RKO (cell line): ENCODE results near the gene MAU2.
"Not testable (repeated sequence)": the region's sequence is repeated elsewhere in the genome, so short reads cannot be mapped to it uniquely, and the experiment has no call there.

Source experiments
- DNase-seq: peaks from one replicate; pipeline ENCODE4 v3.0.0-alpha.2; 2016; ENCODE audit warnings: low spot score

MAU2 gene

GRCh38 chr19:19385131-19385895 lies 64.7 kb downstream of the MAU2 start:
- DNase-seq = peak; percentile 99

GRCh38 chr19:19385896-19386869 lies 65.6 kb downstream of the MAU2 start:
- DNase-seq = peak; percentile 73

- DNase-seq = no peak
These were observed 66.5 kb downstream of the MAU2 start for GRCh38 chr19:19387108-19387507.

GRCh38 chr19:19388568-19389555 lies 68.2 kb downstream of the MAU2 start:
- DNase-seq = no peak

GRCh38 chr19:19389683-19390082 lies 69.1 kb downstream of the MAU2 start:
- DNase-seq = not testable (repeated sequence)

GRCh38 chr19:19394333-19394732 lies 73.7 kb downstream of the MAU2 start:
- not testable (repeated sequence) for DNase-seq

- peak; percentile 65 for DNase-seq
These were observed 79.3 kb downstream of the MAU2 start for GRCh38 chr19:19399733-19400433.

- no peak for DNase-seq
These were observed 82.2 kb downstream of the MAU2 start for GRCh38 chr19:19402656-19403372.

GRCh38 chr19:19403373-19403901 lies 82.8 kb downstream of the MAU2 start:
- peak; percentile 85 for DNase-seq

- peak; percentile 95 for DNase-seq
These were observed 84.5 kb downstream of the MAU2 start, which contains the start of gene GATAD2A for GRCh38 chr19:19404879-19405860. GATAD2A (plus strand) TSS chr19:19405675; CDS start chr19:19465346, 59,671 bp downstream.

GRCh38 chr19:19405971-19406877 lies 85.6 kb downstream of the MAU2 start:
- peak; percentile 69 for DNase-seq

- peak; percentile 79 for DNase-seq
These were observed 86.4 kb downstream of the MAU2 start for GRCh38 chr19:19406878-19407632.

GRCh38 chr19:19407633-19407930 lies 87.0 kb downstream of the MAU2 start:
- DNase-seq = no peak
